Stimulated activated CD4-positive, alpha-beta T cell treated with anti-CD3 and anti-CD28 coated beads, Interleukin-4, amount 100 ng/mL, for 24 hours (primary cell): ENCODE measurements around the gene PCP4.

Source experiments
- DNase-seq: peaks from one replicate; pipeline ENCODE4 v3.0.0-alpha.2; 2020

Gene PCP4

DNA sequence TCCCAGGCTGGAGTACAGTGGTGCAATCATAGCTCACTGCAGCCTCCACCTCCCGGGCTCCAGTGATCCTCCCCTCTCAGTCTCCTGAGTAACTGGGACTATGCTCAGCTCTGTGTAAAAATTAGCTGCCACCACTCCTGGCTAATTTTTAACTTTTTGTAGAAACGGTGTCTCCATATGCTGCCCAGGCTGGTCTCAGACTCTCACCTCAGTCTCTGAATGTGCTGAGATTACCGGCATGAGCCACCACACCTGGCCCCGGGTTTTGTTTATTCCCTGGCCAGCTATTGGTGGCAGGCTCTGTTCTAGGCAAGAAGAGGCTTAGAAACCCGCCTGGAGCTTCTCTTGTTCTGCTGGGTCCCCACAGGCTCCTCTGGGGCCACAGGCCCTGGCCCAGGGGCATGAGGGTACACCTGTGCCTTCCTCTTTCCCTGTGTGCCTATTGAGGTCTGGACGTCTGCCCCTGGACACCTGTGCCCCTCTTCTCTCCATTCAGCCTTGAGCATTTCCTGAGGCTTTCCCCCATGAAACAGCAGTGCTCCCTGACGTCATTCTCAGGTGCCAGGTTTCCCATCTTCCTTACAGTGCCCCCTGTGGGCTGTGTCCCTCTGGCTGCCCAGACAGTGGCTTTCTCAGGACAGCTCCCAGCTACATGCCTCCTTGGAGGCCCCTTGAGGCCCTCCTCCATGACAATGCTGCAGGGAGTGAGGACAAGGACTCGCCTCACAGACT lies 57.5 kb downstream of the PCP4 start:
- DNase-seq, result no peak

DNA sequence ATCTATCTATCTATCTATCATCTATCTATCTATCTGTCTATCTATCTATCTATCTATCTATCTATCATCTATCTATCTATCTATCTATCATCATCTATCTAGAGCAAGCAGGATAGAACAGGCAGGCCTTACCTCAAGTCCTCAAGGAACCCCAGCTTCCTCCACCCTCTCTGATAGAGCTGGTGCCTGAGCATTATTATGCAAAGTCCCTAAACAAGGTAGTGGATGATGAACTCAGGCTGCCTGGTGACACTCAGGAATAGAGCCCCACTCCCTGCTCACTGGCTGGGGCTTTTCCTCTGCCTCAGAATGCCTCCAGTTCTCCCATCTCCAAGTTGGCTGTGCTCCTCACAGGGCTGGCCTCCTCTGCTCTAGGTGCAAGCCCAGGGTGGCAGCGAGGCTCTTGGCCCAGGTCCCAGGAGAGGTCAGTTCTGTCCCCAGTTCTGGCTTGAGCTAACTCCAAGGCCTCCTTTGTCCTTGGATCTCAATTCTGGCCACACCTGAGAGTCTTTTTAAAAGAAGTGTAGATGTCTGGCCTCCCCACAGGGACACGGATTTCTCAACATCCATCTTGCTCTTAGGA lies 60.2 kb downstream of the PCP4 start:
- no peak for DNase-seq

DNA sequence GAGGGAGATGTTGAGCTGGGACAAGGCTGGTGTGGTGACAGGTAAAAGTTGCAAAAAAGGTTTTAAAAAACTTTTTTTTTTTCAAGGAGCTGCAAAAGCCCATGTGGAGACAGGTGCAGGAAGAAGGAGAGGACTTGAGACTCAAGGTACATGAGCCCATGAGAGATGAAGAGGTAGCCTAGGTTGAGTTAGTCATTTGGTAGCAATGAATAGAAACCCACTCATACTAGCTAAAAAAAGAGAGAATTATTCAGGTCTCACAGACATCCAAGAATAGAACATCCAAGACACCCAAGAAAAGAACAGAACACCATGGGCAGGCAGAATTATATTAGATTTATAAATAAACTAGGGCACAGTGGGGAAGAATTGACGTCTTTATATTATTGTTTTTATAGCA lies 65.1 kb downstream of the PCP4 start:
- DNase-seq, result no peak

GRCh38 chr21:39934895-39935294 lies 67.7 kb downstream of the PCP4 start:
- no peak for DNase-seq

- DNase-seq, result no peak
Measured at GRCh38 chr21:39935716-39936115, 68.5 kb downstream of the PCP4 start.

- no peak for DNase-seq
Measured at GRCh38 chr21:39938086-39938625, 70.9 kb downstream of the PCP4 start.

GRCh38 chr21:39946199-39946598 lies 79.0 kb downstream of the PCP4 start:
- no peak for DNase-seq

GRCh38 chr21:39947031-39947430 lies 79.8 kb downstream of the PCP4 start:
- DNase-seq, result no peak

GRCh38 chr21:39951183-39952101 lies 84.2 kb downstream of the PCP4 start:
- DNase-seq, result no peak

GRCh38 chr21:39952265-39952664 lies 85.0 kb downstream of the PCP4 start:
- no peak for DNase-seq

GRCh38 chr21:39954570-39954969 lies 87.3 kb downstream of the PCP4 start:
- DNase-seq, result no peak

- no peak for DNase-seq
Measured at GRCh38 chr21:39955326-39955725, 88.1 kb downstream of the PCP4 start.

DNA sequence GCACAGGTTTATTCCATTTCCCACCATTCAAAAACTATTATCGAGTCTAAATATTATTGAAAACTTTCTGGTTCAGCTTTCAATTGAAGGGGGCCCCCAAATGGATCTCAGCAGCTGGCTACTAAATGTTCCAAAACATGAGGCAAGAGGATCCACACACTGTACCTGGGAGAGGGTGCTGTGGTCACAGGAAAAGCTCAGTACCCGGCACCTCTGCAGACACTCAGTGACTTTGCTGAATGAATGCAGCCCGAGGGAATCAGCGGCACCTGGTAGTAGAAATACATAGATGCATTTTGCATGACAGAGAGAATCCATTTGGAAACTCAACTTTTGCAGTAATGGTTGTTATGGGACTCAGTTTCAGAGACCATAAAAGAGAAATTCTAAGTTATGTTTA lies 89.3 kb downstream of the PCP4 start:
- no peak for DNase-seq

- no peak for DNase-seq
Measured at GRCh38 chr21:39958731-39959130, 91.5 kb downstream of the PCP4 start.

DNA sequence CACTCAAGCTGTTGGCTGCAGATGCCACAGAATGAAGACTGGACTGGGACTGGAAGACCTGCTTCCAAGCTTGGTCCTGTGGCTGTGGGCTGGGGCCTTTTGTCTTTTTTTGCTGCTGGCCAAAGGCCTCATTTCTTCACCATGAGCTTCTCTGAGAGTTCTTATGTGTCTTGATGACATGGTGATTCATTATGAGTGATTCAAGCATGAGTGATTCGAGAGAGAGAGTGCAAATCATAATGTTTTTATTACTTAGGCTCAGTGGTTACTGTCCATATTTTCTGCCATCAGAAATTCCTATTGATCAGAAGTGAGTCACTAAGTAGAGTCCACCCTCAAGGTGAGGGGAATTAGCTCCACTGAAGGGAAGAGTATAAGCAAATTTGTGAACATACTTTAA lies 94.0 kb downstream of the PCP4 start:
- DNase-seq, result no peak

- no peak for DNase-seq
Measured at GRCh38 chr21:39965026-39965425, 97.8 kb downstream of the PCP4 start.

DNA sequence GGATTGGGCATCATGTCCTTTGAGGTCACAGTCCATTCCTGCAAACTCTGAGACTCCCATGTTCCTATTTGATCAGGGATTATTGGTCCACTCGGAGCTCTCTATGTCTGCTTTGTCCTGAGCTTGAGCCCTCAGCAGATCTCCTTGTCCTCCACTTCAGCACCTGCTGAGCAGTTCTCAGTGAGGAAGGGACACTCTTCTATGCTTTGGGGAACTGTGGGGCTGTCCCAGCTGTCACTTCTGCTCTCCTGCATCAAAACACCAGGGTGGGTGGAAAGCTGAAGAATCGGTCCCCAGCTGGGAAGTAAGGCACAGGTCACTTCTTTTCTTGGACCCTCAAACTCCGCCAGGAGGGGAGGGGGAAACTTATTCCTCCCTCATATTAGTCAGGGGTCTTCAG lies 99.5 kb downstream of the PCP4 start:
- no peak for DNase-seq

DNA sequence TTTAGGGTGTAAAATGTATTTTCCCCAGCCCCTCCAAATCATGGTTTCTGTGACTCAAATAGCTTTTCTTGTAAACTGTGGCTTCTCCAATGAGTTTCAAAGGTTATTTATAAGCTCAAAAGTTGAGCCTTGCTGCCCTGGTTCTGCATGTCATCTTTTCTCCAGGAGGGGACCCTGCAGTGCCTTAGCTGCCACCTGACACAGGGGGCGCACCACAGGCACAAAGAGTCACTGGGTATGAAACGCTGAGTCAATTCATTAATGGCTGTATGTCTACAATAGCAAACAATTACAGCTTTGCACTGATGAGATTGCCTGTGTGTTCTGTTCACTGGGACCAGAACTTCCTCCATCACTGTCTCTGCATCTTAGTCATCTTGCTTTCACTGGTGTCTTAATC lies 100.8 kb downstream of the PCP4 start:
- DNase-seq, result no peak

GRCh38 chr21:39969691-39970364 lies 102.6 kb downstream of the PCP4 start:
- DNase-seq, result no peak

- DNase-seq, result no peak
Measured at GRCh38 chr21:39971956-39972355, 104.7 kb downstream of the PCP4 start.

DNA sequence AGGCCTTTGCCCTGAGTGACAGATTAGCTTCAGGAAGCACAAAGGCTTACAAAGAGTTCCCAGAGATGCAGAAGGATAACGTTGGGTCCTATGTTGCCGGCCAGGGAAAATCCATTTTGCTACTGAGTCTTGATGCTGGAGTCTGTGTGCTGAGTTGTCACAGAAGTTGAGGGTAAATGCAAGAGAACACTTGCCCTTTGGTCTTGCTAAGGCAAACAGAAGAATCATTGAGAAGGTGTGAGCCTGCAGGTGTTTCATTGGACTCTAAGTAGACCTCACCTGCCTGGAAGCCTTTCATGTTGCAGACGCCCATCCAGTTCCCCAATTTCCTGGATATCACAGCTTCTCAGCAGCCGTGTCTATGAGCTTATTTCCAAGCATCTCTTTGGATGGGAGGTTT lies 105.2 kb downstream of the PCP4 start:
- DNase-seq, result no peak

DNA sequence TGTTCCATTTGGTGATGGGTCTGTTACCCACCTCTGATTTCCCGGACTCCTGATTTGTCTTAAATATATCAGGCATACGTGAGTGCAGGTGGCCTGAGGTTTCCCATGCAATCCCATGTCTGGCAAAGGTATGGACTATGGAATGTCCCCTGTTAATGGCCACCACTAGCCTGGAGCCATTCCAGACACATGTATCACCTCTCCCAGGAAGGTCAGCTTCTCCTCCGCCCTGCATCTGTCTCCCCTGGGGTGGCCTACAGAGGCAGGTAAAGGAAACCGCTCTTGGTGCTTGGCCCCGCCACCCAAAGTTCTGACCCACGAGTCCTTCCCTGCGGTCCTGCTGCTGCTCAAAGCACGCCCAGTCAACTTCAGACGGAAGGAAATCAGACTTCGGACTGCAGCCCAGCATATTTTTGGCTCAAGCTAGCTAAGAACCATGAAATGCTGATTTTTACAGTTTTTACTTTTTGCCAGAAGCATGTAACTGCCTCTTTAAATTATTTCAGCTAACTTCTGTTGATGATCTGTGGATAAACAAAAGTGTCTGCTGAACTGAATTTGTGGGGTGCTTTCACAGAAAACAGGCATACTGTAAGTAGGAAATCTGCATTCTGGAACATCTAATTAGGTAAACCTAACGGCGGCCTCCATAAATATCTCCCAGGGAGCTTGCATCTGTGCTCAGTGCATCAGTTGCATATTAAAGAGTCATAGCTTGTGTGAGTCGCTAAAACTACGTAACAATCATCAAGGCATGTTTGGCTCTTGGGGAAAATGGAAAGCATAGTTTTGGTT lies 105.9 kb downstream of the PCP4 start:
- no peak for DNase-seq
